Neural progenitor cell (in vitro differentiated cells): Measurements from ENCODE around the gene IGDCC3.

Experiments
- EZH2phosphoT487 ChIP-seq: fragments of 200-600 bp; sonication (generic); IDR thresholded peaks from 2 replicates; pipeline ENCODE4 v1.6.1; 2017; ENCODE audit warnings: antibody characterized with exemption
- TF ChIP-seq, protein P1 (sequence below): fragments of 200-600 bp; sonication (generic); IDR thresholded peaks from 2 replicates; pipeline ENCODE4 v1.5.1; 2017; ENCODE audit warnings: antibody characterized with exemption, mild to moderate bottlenecking

DNA sequence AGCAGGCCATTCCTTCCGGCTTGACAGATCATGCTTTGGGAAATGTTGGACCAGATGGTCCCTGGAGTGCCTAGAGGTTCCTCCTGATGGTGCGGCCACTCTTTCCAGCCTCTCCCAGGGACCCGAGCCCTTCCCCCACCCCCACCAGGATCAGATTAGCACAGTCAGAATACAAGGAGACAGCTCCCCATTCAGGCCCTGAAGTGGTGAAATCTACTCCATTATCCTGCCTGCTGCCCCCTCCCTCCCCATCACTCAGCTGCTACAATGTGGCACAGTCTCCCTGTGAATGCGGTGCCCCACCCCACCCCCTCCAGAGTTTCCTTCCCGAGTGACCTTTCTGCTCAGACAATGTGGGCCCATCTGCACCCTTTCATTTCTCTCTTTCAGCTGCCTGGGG lies 43.9 kb downstream of the IGDCC3 start:
- TF ChIP-seq, protein P1, sequence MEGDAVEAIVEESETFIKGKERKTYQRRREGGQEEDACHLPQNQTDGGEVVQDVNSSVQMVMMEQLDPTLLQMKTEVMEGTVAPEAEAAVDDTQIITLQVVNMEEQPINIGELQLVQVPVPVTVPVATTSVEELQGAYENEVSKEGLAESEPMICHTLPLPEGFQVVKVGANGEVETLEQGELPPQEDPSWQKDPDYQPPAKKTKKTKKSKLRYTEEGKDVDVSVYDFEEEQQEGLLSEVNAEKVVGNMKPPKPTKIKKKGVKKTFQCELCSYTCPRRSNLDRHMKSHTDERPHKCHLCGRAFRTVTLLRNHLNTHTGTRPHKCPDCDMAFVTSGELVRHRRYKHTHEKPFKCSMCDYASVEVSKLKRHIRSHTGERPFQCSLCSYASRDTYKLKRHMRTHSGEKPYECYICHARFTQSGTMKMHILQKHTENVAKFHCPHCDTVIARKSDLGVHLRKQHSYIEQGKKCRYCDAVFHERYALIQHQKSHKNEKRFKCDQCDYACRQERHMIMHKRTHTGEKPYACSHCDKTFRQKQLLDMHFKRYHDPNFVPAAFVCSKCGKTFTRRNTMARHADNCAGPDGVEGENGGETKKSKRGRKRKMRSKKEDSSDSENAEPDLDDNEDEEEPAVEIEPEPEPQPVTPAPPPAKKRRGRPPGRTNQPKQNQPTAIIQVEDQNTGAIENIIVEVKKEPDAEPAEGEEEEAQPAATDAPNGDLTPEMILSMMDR: no peak
- TF ChIP-seq EZH2phosphoT487: no peak
